GM23338 (cell line): ENCODE data around the gene OBSCN. TPM values are rescaled to one million over a fixed set of nuclear protein-coding genes. Genes with fewer than 3 reads are reported as not detected.
"Not testable (repeated sequence)": the region's sequence is repeated elsewhere in the genome, so short reads cannot be mapped to it uniquely, and the experiment has no call there.

Source experiments
- ATAC-seq: fragments of 200-7000 bp; cut with Tn5 transposase; 3 replicates; pipeline ENCODE4 v1.9.1; 2020
- DNase-seq: peaks from one replicate; pipeline ENCODE4 v3.0.0-alpha.2; 2015; ENCODE audit warnings: low spot score
- H2AFZ ChIP-seq: fragments of 200-600 bp; sonication (generic); 2 replicates; pipeline ENCODE4 v1.8.0; 2016; ENCODE audit warnings: antibody characterized with exemption, mild to moderate bottlenecking, moderate library complexity
- H3F3A ChIP-seq: fragments of 200-600 bp; sonication (generic); replicated peaks from 2 replicates; pipeline ENCODE4 v1.8.0; 2017; ENCODE audit warnings: antibody characterized with exemption, mixed run types, low read depth
- H3K27ac ChIP-seq: fragments of 200-600 bp; sonication (generic); 2 replicates; pipeline ENCODE4 v1.6.1; 2016; ENCODE audit warnings: low read depth
- H3K27me3 ChIP-seq: fragments of 200-600 bp; sonication (generic); 2 replicates; pipeline ENCODE4 v1.8.0; 2016; ENCODE audit warnings: mild to moderate bottlenecking, mixed run types, moderate library complexity; ENCODE audit not compliant: insufficient read depth
- H3K36me3 ChIP-seq: fragments of 200-600 bp; sonication (generic); 2 replicates; pipeline ENCODE4 v1.8.0; 2016; ENCODE audit warnings: mild to moderate bottlenecking; ENCODE audit not compliant: insufficient read depth
- H3K4me1 ChIP-seq: fragments of 200-600 bp; sonication (generic); 2 replicates; pipeline ENCODE4 v1.8.0; 2016; ENCODE audit warnings: mild to moderate bottlenecking, moderate library complexity; ENCODE audit not compliant: insufficient read depth
- H3K4me2 ChIP-seq: fragments of 200-600 bp; sonication (generic); 2 replicates; pipeline ENCODE4 v1.7.1; 2017; ENCODE audit warnings: mixed run types
- H3K4me3 ChIP-seq: fragments of 200-600 bp; sonication (generic); 2 replicates; pipeline ENCODE4 v1.6.1; 2016; ENCODE audit warnings: mixed run types
- H3K79me2 ChIP-seq: fragments of 200-600 bp; sonication (generic); replicated peaks from 2 replicates; pipeline ENCODE4 v1.8.0; 2017; ENCODE audit warnings: mild to moderate bottlenecking; ENCODE audit not compliant: insufficient read depth
- H3K9me2 ChIP-seq: fragments of 200-600 bp; sonication (generic); 2 replicates; pipeline ENCODE4 v1.8.0; 2017; ENCODE audit not compliant: insufficient read depth
- H4K20me1 ChIP-seq: fragments of 200-600 bp; sonication (generic); replicated peaks from 2 replicates; pipeline ENCODE4 v1.8.0; 2017; ENCODE audit warnings: mild to moderate bottlenecking; ENCODE audit not compliant: insufficient read depth
- H3K27ac Mint-ChIP-seq: 2 replicates; pipeline ENCODE4 v1.8.0; 2020; ENCODE audit warnings: inconsistent platforms, mild to moderate bottlenecking, moderate library complexity, mixed read lengths
- H3K27me3 Mint-ChIP-seq: 3 replicates; pipeline ENCODE4 v1.8.0; 2022; ENCODE audit warnings: low read depth, mild to moderate bottlenecking, moderate library complexity, mixed read lengths, inconsistent platforms; ENCODE audit not compliant: insufficient read depth, poor library complexity
- H3K36me3 Mint-ChIP-seq: 3 replicates; pipeline ENCODE4 v1.8.0; 2021; ENCODE audit warnings: low read depth, mild to moderate bottlenecking, inconsistent platforms, moderate library complexity, mixed read lengths
- H3K4me1 Mint-ChIP-seq: 3 replicates; pipeline ENCODE4 v1.8.0; 2020; ENCODE audit warnings: mild to moderate bottlenecking, inconsistent platforms, mixed read lengths
- H3K4me3 Mint-ChIP-seq: 3 replicates; pipeline ENCODE4 v1.8.0; 2021; ENCODE audit warnings: moderate library complexity, mild to moderate bottlenecking, inconsistent platforms, mixed read lengths
- H3K9me3 Mint-ChIP-seq: 3 replicates; pipeline ENCODE4 v1.8.0; 2020; ENCODE audit warnings: moderate library complexity, mild to moderate bottlenecking, inconsistent platforms, mixed read lengths
- CTCF ChIP-seq, 2 experiments: fragments of 200-600 bp in 1 of 2; sonication (generic) in 1 of 2; conservative IDR thresholded peaks; 2 replicates each; pipeline versions ENCODE4 v1.5.1 to v1.6.1; 2016 to 2017; ENCODE audit warnings: antibody characterized with exemption in 2 of 2, low read depth in 2 of 2, mild to moderate bottlenecking in 2 of 2, moderate library complexity in 1 of 2
- EZH2 ChIP-seq: fragments of 200-600 bp; sonication (generic); IDR thresholded peaks from one replicate; pipeline ENCODE4 v1.8.0; 2017; ENCODE audit warnings: antibody characterized with exemption, mild to moderate bottlenecking, low read depth; ENCODE audit not compliant: unreplicated experiment
- EZH2phosphoT487 ChIP-seq: fragments of 200-600 bp; sonication (generic); IDR thresholded peaks from one replicate; pipeline ENCODE4 v1.8.1; 2018; ENCODE audit warnings: antibody characterized with exemption; ENCODE audit not compliant: unreplicated experiment
- JUNB ChIP-seq: IDR thresholded peaks from one replicate; pipeline ENCODE4 v1.6.1; 2016; ENCODE audit warnings: antibody characterized with exemption; ENCODE audit not compliant: unreplicated experiment
- POLR2AphosphoS5 ChIP-seq: IDR thresholded peaks from 2 replicates; pipeline ENCODE4 v1.6.1; 2016; ENCODE audit warnings: antibody characterized with exemption, low read depth
- REST ChIP-seq: IDR thresholded peaks from one replicate; pipeline ENCODE4 v1.6.1; 2018; ENCODE audit warnings: antibody characterized with exemption; ENCODE audit not compliant: unreplicated experiment
- STAT1 ChIP-seq: IDR thresholded peaks from one replicate; pipeline ENCODE4 v1.6.1; 2016; ENCODE audit warnings: antibody characterized with exemption; ENCODE audit not compliant: unreplicated experiment
- ZNF114 ChIP-seq: fragments of 250-450 bp; sonication (Bioruptor Pico); IDR thresholded peaks from 2 replicates; pipeline ENCODE4 v1.5.0; 2020; ENCODE audit warnings: mild to moderate bottlenecking, moderate library complexity
- ZNF331 ChIP-seq: fragments of 250-450 bp; sonication (Bioruptor Pico); IDR thresholded peaks from 2 replicates; pipeline ENCODE4 v1.5.0; 2020; ENCODE audit warnings: low read depth, mild to moderate bottlenecking, moderate library complexity
- polyA plus RNA-seq: library from polyadenylated mRNA; unstranded; fragments of >200 nt; fragmentation: Nextera tagmentation; extraction: Ambion mirVana; gene quantifications from 2 replicates; pipeline ENCODE4 v1.2.1, GENCODE V29; 2016
- total RNA-seq: library from RNA; depleted of rRNA; stranded (reverse); fragments of >200 nt; shearing (Covaris generic); gene quantifications from 2 replicates; pipeline ENCODE4 v1.2.3, GENCODE V29; 2014
- TF ChIP-seq, protein P1 (sequence below): fragments of 250-450 bp; sonication (Bioruptor Pico); IDR thresholded peaks from 2 replicates; pipeline ENCODE4 v1.5.0; 2020; ENCODE audit warnings: mild to moderate bottlenecking, moderate library complexity

Gene OBSCN
- total and polyA plus RNA-seq, 2 experiments from 2014 or later, result 8.4 to 38.5 TPM

DNA sequence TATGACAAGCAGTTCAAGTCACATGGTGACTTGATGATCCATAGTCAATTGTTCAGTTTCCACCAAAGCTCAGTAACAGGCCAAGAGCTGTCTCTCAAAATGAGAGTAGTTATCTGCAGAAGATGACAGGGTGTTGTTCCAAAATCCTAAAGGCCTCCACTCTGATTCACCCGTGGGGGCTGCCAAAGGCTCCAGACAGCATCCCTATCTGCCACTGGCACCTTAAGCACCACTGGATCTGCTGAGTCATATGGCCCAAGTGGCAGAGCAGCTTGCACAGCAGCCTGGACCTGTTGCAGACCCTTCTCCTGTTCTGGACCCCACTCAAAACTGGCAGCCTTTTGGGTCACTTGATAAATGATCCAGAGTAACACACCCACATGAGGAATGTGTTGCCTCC, 44.6 kb downstream of the OBSCN start:
- H3K4me3 ChIP-seq, H3K27me3 Mint-ChIP-seq, H3K9me2 ChIP-seq, H3K4me1 ChIP-seq, H3K27ac Mint-ChIP-seq, ATAC-seq, DNase-seq, H3K4me3 Mint-ChIP-seq, H3K36me3 ChIP-seq, H3K9me3 Mint-ChIP-seq, H3F3A ChIP-seq, H2AFZ ChIP-seq, H3K79me2 ChIP-seq, H4K20me1 ChIP-seq, H3K27ac ChIP-seq, H3K27me3 ChIP-seq, H3K4me1 Mint-ChIP-seq, H3K4me2 ChIP-seq: not testable (repeated sequence)
- peaks cover 79% of the 10 kb centered on the region for H3K36me3 Mint-ChIP-seq

GRCh38 chr1:228256626-228257375, 49.0 kb downstream of the OBSCN start:
- no peaks in the 10 kb centered on the region for H3F3A ChIP-seq
- H3K4me3 ChIP-seq, result no peak overlapping the region
- DNase-seq, result no peak
- no peaks in the 10 kb centered on the region for H3K4me1 ChIP-seq
- no peak overlapping the region for H3K4me2 ChIP-seq
- Mint-ChIP-seq H3K27ac (no peak overlapping the region), H3K4me1 (no peaks in the 10 kb centered on the region), H3K9me3 (peaks cover 10% of the 10 kb centered on the region), H3K27me3 (peaks cover 4% of the 10 kb centered on the region), H3K36me3 (peaks cover 65% of the 10 kb centered on the region), H3K4me3 (no peak overlapping the region)
- H3K79me2 ChIP-seq, result no peaks in the 10 kb centered on the region
- no peak for ATAC-seq
- no peaks in the 10 kb centered on the region; the same call in 1 of the 2 replicates for H4K20me1 ChIP-seq
- H3K9me2 ChIP-seq, result no peaks in the 10 kb centered on the region
- H3K36me3 ChIP-seq, result peaks cover 8% of the 10 kb centered on the region; the same call in 1 of the 2 replicates
- no peak overlapping the region for H3K27ac ChIP-seq
- H2AFZ ChIP-seq, result no peak overlapping the region
- no peaks in the 10 kb centered on the region for H3K27me3 ChIP-seq
- TF ChIP-seq JUNB (no peak), ZNF114 (CRISPR knock-in tag) (no peak), EZH2phosphoT487 (no peak), ZNF331 (CRISPR knock-in tag) (no peak), POLR2AphosphoS5 (no peak), EZH2 (no peak), CTCF (conservative IDR thresholded peaks at IDR 0.05; ENCODE audit: low read depth in 2 of 2) (no peak), STAT1 (no peak), REST (no peak)
- TF ChIP-seq, protein P1, sequence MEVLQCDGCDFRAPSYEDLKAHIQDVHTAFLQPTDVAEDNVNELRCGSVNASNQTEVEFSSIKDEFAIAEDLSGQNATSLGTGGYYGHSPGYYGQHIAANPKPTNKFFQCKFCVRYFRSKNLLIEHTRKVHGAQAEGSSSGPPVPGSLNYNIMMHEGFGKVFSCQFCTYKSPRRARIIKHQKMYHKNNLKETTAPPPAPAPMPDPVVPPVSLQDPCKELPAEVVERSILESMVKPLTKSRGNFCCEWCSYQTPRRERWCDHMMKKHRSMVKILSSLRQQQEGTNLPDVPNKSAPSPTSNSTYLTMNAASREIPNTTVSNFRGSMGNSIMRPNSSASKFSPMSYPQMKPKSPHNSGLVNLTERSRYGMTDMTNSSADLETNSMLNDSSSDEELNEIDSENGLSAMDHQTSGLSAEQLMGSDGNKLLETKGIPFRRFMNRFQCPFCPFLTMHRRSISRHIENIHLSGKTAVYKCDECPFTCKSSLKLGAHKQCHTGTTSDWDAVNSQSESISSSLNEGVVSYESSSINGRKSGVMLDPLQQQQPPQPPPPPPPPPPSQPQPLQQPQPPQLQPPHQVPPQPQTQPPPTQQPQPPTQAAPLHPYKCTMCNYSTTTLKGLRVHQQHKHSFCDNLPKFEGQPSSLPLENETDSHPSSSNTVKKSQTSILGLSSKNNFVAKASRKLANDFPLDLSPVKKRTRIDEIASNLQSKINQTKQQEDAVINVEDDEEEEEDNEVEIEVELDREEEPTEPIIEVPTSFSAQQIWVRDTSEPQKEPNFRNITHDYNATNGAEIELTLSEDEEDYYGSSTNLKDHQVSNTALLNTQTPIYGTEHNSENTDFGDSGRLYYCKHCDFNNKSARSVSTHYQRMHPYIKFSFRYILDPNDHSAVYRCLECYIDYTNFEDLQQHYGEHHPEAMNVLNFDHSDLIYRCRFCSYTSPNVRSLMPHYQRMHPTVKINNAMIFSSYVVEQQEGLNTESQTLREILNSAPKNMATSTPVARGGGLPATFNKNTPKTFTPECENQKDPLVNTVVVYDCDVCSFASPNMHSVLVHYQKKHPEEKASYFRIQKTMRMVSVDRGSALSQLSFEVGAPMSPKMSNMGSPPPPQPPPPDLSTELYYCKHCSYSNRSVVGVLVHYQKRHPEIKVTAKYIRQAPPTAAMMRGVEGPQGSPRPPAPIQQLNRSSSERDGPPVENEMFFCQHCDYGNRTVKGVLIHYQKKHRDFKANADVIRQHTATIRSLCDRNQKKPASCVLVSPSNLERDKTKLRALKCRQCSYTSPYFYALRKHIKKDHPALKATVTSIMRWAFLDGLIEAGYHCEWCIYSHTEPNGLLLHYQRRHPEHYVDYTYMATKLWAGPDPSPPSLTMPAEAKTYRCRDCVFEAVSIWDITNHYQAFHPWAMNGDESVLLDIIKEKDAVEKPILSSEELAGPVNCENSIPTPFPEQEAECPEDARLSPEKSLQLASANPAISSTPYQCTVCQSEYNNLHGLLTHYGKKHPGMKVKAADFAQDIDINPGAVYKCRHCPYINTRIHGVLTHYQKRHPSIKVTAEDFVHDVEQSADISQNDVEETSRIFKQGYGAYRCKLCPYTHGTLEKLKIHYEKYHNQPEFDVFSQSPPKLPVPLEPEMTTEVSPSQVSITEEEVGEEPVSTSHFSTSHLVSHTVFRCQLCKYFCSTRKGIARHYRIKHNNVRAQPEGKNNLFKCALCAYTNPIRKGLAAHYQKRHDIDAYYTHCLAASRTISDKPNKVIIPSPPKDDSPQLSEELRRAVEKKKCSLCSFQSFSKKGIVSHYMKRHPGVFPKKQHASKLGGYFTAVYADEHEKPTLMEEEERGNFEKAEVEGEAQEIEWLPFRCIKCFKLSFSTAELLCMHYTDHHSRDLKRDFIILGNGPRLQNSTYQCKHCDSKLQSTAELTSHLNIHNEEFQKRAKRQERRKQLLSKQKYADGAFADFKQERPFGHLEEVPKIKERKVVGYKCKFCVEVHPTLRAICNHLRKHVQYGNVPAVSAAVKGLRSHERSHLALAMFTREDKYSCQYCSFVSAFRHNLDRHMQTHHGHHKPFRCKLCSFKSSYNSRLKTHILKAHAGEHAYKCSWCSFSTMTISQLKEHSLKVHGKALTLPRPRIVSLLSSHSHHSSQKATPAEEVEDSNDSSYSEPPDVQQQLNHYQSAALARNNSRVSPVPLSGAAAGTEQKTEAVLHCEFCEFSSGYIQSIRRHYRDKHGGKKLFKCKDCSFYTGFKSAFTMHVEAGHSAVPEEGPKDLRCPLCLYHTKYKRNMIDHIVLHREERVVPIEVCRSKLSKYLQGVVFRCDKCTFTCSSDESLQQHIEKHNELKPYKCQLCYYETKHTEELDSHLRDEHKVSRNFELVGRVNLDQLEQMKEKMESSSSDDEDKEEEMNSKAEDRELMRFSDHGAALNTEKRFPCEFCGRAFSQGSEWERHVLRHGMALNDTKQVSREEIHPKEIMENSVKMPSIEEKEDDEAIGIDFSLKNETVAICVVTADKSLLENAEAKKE (CRISPR knock-in tag), result no peak
